HG02852 (cell line): Measurements from ENCODE around the gene ZFP64.
"Not testable (repeated sequence)": the region's sequence is repeated elsewhere in the genome, so short reads cannot be mapped to it uniquely, and the experiment has no call there.

Experiments used
- ATAC-seq: cut with Tn5 transposase; IDR thresholded peaks from one replicate; pipeline ENCODE4 v1.9.1; 2021; ENCODE audit warnings: mild to moderate bottlenecking, moderate library complexity; ENCODE audit not compliant: unreplicated experiment

Gene ZFP64

GRCh38 chr20:52166150-52166549, 25.4 kb downstream of the ZFP64 start:
- ATAC-seq: no peak

GRCh38 chr20:52160621-52161204, 30.9 kb downstream of the ZFP64 start:
- ATAC-seq: no peak

GRCh38 chr20:52160049-52160570, 31.5 kb downstream of the ZFP64 start:
- ATAC-seq: no peak

- ATAC-seq: no peak
Measured at GRCh38 chr20:52154575-52154974, 37.0 kb downstream of the ZFP64 start.

GRCh38 chr20:52153896-52154295, 37.7 kb downstream of the ZFP64 start:
- no peak for ATAC-seq

- ATAC-seq: no peak
Measured at GRCh38 chr20:52152921-52153320, 38.7 kb downstream of the ZFP64 start.

GRCh38 chr20:52152416-52152815, 39.2 kb downstream of the ZFP64 start:
- ATAC-seq: no peak

- ATAC-seq: peak; percentile 60
Measured at GRCh38 chr20:52150440-52151258, 40.9 kb downstream of the ZFP64 start.

GRCh38 chr20:52145587-52145986, 46.0 kb downstream of the ZFP64 start:
- no peak for ATAC-seq

- no peak for ATAC-seq
Measured at GRCh38 chr20:52143277-52143676, 48.3 kb downstream of the ZFP64 start.

GRCh38 chr20:52142757-52143156, 48.8 kb downstream of the ZFP64 start:
- ATAC-seq: no peak

GRCh38 chr20:52139986-52140385, 51.6 kb downstream of the ZFP64 start:
- no peak for ATAC-seq

- no peak for ATAC-seq
Measured at GRCh38 chr20:52137850-52138249, 53.7 kb downstream of the ZFP64 start.

GRCh38 chr20:52133714-52134113, 57.9 kb downstream of the ZFP64 start:
- not testable (repeated sequence) for ATAC-seq

GRCh38 chr20:52132337-52132736, 59.2 kb downstream of the ZFP64 start:
- ATAC-seq: no peak

- no peak for ATAC-seq
Measured at GRCh38 chr20:52131048-52131643, 60.4 kb downstream of the ZFP64 start.

- no peak for ATAC-seq
Measured at GRCh38 chr20:52130406-52130805, 61.2 kb downstream of the ZFP64 start.

- no peak for ATAC-seq
Measured at GRCh38 chr20:52129611-52130010, 62.0 kb downstream of the ZFP64 start.

- no peak for ATAC-seq
Measured at GRCh38 chr20:52127309-52127708, 64.3 kb downstream of the ZFP64 start.

GRCh38 chr20:52124821-52125220, 66.8 kb downstream of the ZFP64 start:
- ATAC-seq: no peak

GRCh38 chr20:52118696-52119095, 72.9 kb downstream of the ZFP64 start:
- ATAC-seq: no peak
